ENCODE results near the gene AGBL4. TPM values are rescaled to one million over a fixed set of nuclear protein-coding genes. Genes with fewer than 3 reads are reported as not detected.

The AGBL4 gene
- total RNA-seq, 6 experiments from 2014 or later, result not detected

DNA sequence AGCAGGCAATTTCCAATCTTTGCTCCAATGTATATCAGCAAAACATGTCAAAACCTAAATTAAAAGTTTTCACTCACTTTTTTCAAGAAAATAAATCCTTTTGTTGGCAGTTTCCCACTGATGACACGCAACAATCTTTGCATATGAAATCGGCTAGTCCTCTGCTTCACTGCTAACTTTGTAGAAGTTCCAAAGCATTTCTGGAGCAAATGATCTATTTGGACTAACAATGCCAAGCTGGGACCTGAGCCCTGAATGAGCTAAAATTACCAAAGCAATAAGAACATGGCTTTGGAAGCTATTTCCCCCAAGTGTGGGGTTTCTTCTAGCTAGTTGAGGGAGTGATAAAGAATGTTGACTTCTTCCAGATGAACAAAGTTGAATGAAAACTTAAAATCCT, 1252.2 kb downstream of the AGBL4 start:
- H3K36me3 Mint-ChIP-seq (ENCODE audit: low read depth), result peaks cover 16% of the 10 kb centered on the region
- no peak overlapping the region for H3K4me3 Mint-ChIP-seq
- no peaks in the 10 kb centered on the region; the same call in 1 of the 2 replicates for H3K27me3 Mint-ChIP-seq (ENCODE audit: insufficient read depth)
- no peak overlapping the region for H3K27ac Mint-ChIP-seq
- peaks cover 60% of the 10 kb centered on the region for H3K9me3 Mint-ChIP-seq
- DNase-seq, result no peak
- TF ChIP-seq CTCF (IDR thresholded peaks at IDR 0.05), result no peak
- no peaks in the 10 kb centered on the region for H3K4me1 Mint-ChIP-seq (ENCODE audit: low read depth)

- no peak overlapping the region for H3K4me3 Mint-ChIP-seq
- TF ChIP-seq CTCF (IDR thresholded peaks at IDR 0.05), result no peak
- DNase-seq, result no peak
- no peaks in the 10 kb centered on the region for H3K4me1 Mint-ChIP-seq (ENCODE audit: low read depth)
- H3K9me3 Mint-ChIP-seq, result peaks cover 76% of the 10 kb centered on the region
- no peaks in the 10 kb centered on the region; the same call in 1 of the 2 replicates for H3K27me3 Mint-ChIP-seq (ENCODE audit: insufficient read depth)
- peaks cover 11% of the 10 kb centered on the region for H3K36me3 Mint-ChIP-seq (ENCODE audit: low read depth)
- H3K27ac Mint-ChIP-seq, result no peak overlapping the region
Observed at GRCh38 chr1:48767975-48768510, 1255.7 kb downstream of the AGBL4 start.

GRCh38 chr1:48765335-48765734, 1258.4 kb downstream of the AGBL4 start:
- Mint-ChIP-seq H3K9me3 (peaks cover 66% of the 10 kb centered on the region), H3K27ac (no peak overlapping the region), H3K4me1 (ENCODE audit: low read depth) (no peaks in the 10 kb centered on the region), H3K36me3 (ENCODE audit: low read depth) (peaks cover under 1% of the 10 kb centered on the region; the same call in 1 of the 2 replicates), H3K4me3 (no peak overlapping the region), H3K27me3 (ENCODE audit: insufficient read depth) (no peaks in the 10 kb centered on the region; the same call in 1 of the 2 replicates)
- no peak for TF ChIP-seq CTCF (IDR thresholded peaks at IDR 0.05)
- no peak for DNase-seq

- Mint-ChIP-seq H3K4me1 (ENCODE audit: low read depth) (no peaks in the 10 kb centered on the region), H3K9me3 (peaks cover 59% of the 10 kb centered on the region), H3K27me3 (ENCODE audit: insufficient read depth) (no peaks in the 10 kb centered on the region), H3K4me3 (no peak overlapping the region), H3K36me3 (ENCODE audit: low read depth) (no peaks in the 10 kb centered on the region; the same call in 1 of the 2 replicates), H3K27ac (no peak overlapping the region)
- no peak for TF ChIP-seq CTCF (IDR thresholded peaks at IDR 0.05)
- DNase-seq, result no peak
Observed at GRCh38 chr1:48761986-48762385, 1261.8 kb downstream of the AGBL4 start.

DNA sequence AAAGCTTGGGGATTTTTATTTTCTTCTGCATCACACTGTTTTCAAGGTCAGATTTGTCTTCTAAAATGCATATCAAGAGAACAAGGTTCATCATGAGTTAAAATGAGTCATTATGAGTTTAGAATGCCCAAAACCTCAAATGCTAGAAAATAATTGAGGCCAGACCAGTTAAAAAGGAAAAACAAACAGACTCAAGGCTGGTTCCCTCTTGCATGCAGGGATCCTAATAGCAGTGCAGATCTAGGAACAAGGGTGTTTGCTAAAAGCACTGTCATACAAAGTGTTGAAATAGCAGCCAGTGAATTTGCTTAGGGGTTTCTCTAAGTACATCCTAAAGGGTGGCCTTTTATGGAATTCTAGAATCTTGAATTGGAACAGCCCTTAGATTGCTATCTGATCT, 1262.3 kb downstream of the AGBL4 start:
- no peaks in the 10 kb centered on the region for H3K4me1 Mint-ChIP-seq (ENCODE audit: low read depth)
- no peaks in the 10 kb centered on the region; the same call in 1 of the 2 replicates for H3K36me3 Mint-ChIP-seq (ENCODE audit: low read depth)
- H3K27me3 Mint-ChIP-seq (ENCODE audit: insufficient read depth), result no peaks in the 10 kb centered on the region
- no peak for DNase-seq
- no peak overlapping the region for H3K27ac Mint-ChIP-seq
- no peak overlapping the region for H3K4me3 Mint-ChIP-seq
- TF ChIP-seq CTCF (IDR thresholded peaks at IDR 0.05), result no peak
- H3K9me3 Mint-ChIP-seq, result peaks cover 59% of the 10 kb centered on the region
